Stomach (tissue), 9 donors: ENCODE results near the gene ZC3H10. TPM values are rescaled to one million over a fixed set of nuclear protein-coding genes. Genes with fewer than 3 reads are reported as not detected.
"Not testable (repeated sequence)": the region's sequence is repeated elsewhere in the genome, so short reads cannot be mapped to it uniquely, and the experiment has no call there.

Source experiments
- DNase-seq, 2 donors: peaks; one replicate each; pipeline versions ENCODE4 v3.0.0 to v3.0.0-alpha.2; 2013 to 2019
- H3K27ac ChIP-seq, 5 donors: fragments of 200-600 bp in 4 of 5; sonication (generic) in 4 of 5; one replicate each; pipeline ENCODE4 v1.5.1; 2013 to 2019; ENCODE audit warnings: mild to moderate bottlenecking in 1 of 5, moderate library complexity in 1 of 5
- H3K27me3 ChIP-seq, 3 donors: fragments of 200-600 bp; sonication (generic); one replicate each; pipeline ENCODE4 v1.5.1; 2017 to 2019; ENCODE audit warnings: mixed run types in 1 of 3
- H3K36me3 ChIP-seq, 4 donors: fragments of 200-600 bp; sonication (generic); 1 replicate in 3 of 4; 2 replicates in 1 of 4; pipeline ENCODE4 v1.5.1; 2016 to 2019
- H3K4me1 ChIP-seq, 4 donors: fragments of 200-600 bp; sonication (generic); one replicate each; pipeline ENCODE4 v1.5.1; 2016 to 2019
- H3K4me3 ChIP-seq, 4 donors: fragments of 200-600 bp; sonication (generic) in 3 of 4; one replicate each; pipeline ENCODE4 v1.5.1; 2016 to 2019; ENCODE audit warnings: mild to moderate bottlenecking in 1 of 4
- H3K9me3 ChIP-seq, 4 donors: fragments of 200-600 bp; sonication (generic); one replicate each; pipeline ENCODE4 v1.5.1; 2016 to 2019
- CTCF ChIP-seq, 7 experiments: fragments of 450-650 bp in 4 of 7; fragments of 200-600 bp in 3 of 7; sonication (generic) in 3 of 7; IDR thresholded peaks; one replicate each; pipeline ENCODE4 v1.5.1; 2016 to 2019; ENCODE audit warnings: antibody characterized with exemption in 7 of 7, control low read depth in 2 of 7, mild to moderate bottlenecking in 1 of 7
- EP300 ChIP-seq: sonication (generic); formaldehyde crosslinking; IDR thresholded peaks from one replicate; pipeline ENCODE4 v1.6.1; 2017; ENCODE audit warnings: antibody characterized with exemption
- POLR2A ChIP-seq, 4 donors: fragments of 450-650 bp; IDR thresholded peaks; one replicate each; pipeline ENCODE4 v1.6.1; 2016; ENCODE audit warnings: antibody characterized with exemption in 4 of 4, control low read depth in 2 of 4, mild to moderate bottlenecking in 1 of 4, moderate library complexity in 1 of 4
- POLR2AphosphoS5 ChIP-seq, 3 donors: sonication (generic); formaldehyde crosslinking; IDR thresholded peaks; one replicate each; pipeline ENCODE4 v1.6.1; 2016; ENCODE audit warnings: antibody characterized with exemption in 3 of 3
- WGBS, 5 donors: extraction: QIAGEN DNeasy Blood & Tissue Kit in 3 of 5; methylation state at CpG; one replicate each; pipeline versions ENCODE4 v1.1.5 to v1.1.7; 2013 to 2018; 5-methylcytosine and 5-hydroxymethylcytosine counted together
- intact Hi-C: fragments of 100-400 bp; cut with DNase I; formaldehyde crosslinking; loops from one replicate; pipeline ENCODE4 v1.15.1; 2023; ENCODE audit warnings: low total_unique reads
- polyA plus RNA-seq, 3 donors: library from polyadenylated mRNA; stranded (reverse); fragments of 200-250 nt; gene quantifications; one replicate each; pipeline ENCODE4 v1.2.3, GENCODE V29; 2013
- total RNA-seq, 5 donors: library from RNA; depleted of rRNA; stranded (reverse); fragments of >200 nt; gene quantifications; one replicate each; pipeline versions ENCODE4 v1.1.0 to v1.2.3, GENCODE V29; 2014 to 2016
- donor health status: healthy with polysubstance abuse.
- donor health status: Bipolar disorder and iron deficiency.
- donor health status: healthy.

ZC3H10 gene
- total and polyA plus RNA-seq, 8 donors: under 0.01 to 5.8 (median 2.0) TPM

GRCh38 chr12:56154246-56154771 lies 36.2 kb downstream of the ZC3H10 start:
- no peak overlapping the region for H3K27ac ChIP-seq
- DNase-seq: no peak
- 93 to 100% (median 100%) methylated on average over 1 of the region's 1 CpG for WGBS, 5 donors
- no peaks in the 10 kb centered on the region for H3K27me3 ChIP-seq
- H3K4me1 ChIP-seq: peaks cover 15 to 44% (median 39%) of the 10 kb centered on the region in 4 donors
- intact Hi-C loops: no loop called here
- H3K36me3 ChIP-seq: peaks cover 0 to 1% (median 0%) of the 10 kb centered on the region in 4 donors
- H3K4me3 ChIP-seq: no peak overlapping the region
- TF ChIP-seq CTCF (IDR thresholded peaks at IDR 0.05) (no peak), POLR2A (IDR thresholded peaks at IDR 0.05) (no peak), POLR2AphosphoS5 (IDR thresholded peaks at IDR 0.05) (no peak), EP300 (no peak)
- no peaks in the 10 kb centered on the region for H3K9me3 ChIP-seq

- peaks cover 19 to 49% (median 44%) of the 10 kb centered on the region in 4 donors for H3K4me1 ChIP-seq
- no peak overlapping the region for H3K4me3 ChIP-seq
- peaks cover 4 to 6% (median 4%) of the 10 kb centered on the region in 4 donors for H3K36me3 ChIP-seq
- H3K9me3 ChIP-seq: no peaks in the 10 kb centered on the region
- H3K27ac ChIP-seq: no peak overlapping the region
- no peak for DNase-seq
- intact Hi-C loops: no loop called here
- 88 to 95% (median 92%) methylated on average over 5 of the region's 5 CpGs for WGBS, 5 donors
- TF ChIP-seq EP300 (no peak), POLR2AphosphoS5 (IDR thresholded peaks at IDR 0.05) (no peak), POLR2A (IDR thresholded peaks at IDR 0.05) (no peak), CTCF (IDR thresholded peaks at IDR 0.05) (no peak)
- H3K27me3 ChIP-seq: no peaks in the 10 kb centered on the region
These were observed 36.8 kb downstream of the ZC3H10 start for GRCh38 chr12:56154818-56155217.

- no peak overlapping the region for H3K27ac ChIP-seq
- 60 to 82% (median 67%) methylated on average over 11 of the region's 11 CpGs for WGBS, 5 donors
- no peaks in the 10 kb centered on the region for H3K9me3 ChIP-seq
- TF ChIP-seq POLR2A (IDR thresholded peaks at IDR 0.05) (no peak), POLR2AphosphoS5 (IDR thresholded peaks at IDR 0.05) (no peak), CTCF (IDR thresholded peaks at IDR 0.05) (no peak), EP300 (no peak)
- H3K4me3 ChIP-seq: no peak overlapping the region
- H3K27me3 ChIP-seq: no peaks in the 10 kb centered on the region
- intact Hi-C loops: no loop called here
- peak in 1 of 2 donors; percentile 26 for DNase-seq
- H3K36me3 ChIP-seq: peaks cover 9 to 11% (median 10%) of the 10 kb centered on the region in 4 donors
- peaks cover 24 to 52% (median 50%) of the 10 kb centered on the region in 4 donors for H3K4me1 ChIP-seq
These were observed 37.3 kb downstream of the ZC3H10 start for GRCh38 chr12:56155256-56155845.

- Histone ChIP-seq H3K36me3 (peaks cover 22 to 24% (median 22%) of the 10 kb centered on the region in 4 donors), H3K27ac (peak overlapping the region; percentile 95 to 99 (median 97)), H3K4me3 (peak overlapping the region; percentile 71 to 85 (median 74)), H3K4me1 (peaks cover 29 to 58% (median 55%) of the 10 kb centered on the region in 4 donors)
- H3K9me3 ChIP-seq, H3K27me3 ChIP-seq, DNase-seq, intact Hi-C loops: not testable (repeated sequence)
- WGBS, 5 donors: 85 to 89% (median 88%) methylated on average over 21 of the region's 21 CpGs
These were observed 38.6 kb downstream of the ZC3H10 start for GRCh38 chr12:56156464-56157200.
